Measurements from ENCODE around the gene NAGLU.

Gene NAGLU

GRCh38 chr17:42565523-42566214, 29.6 kb downstream of the NAGLU start:
- DNase-seq = no peak

GRCh38 chr17:42566215-42566882, 30.3 kb downstream of the NAGLU start:
- no peak for DNase-seq

DNA sequence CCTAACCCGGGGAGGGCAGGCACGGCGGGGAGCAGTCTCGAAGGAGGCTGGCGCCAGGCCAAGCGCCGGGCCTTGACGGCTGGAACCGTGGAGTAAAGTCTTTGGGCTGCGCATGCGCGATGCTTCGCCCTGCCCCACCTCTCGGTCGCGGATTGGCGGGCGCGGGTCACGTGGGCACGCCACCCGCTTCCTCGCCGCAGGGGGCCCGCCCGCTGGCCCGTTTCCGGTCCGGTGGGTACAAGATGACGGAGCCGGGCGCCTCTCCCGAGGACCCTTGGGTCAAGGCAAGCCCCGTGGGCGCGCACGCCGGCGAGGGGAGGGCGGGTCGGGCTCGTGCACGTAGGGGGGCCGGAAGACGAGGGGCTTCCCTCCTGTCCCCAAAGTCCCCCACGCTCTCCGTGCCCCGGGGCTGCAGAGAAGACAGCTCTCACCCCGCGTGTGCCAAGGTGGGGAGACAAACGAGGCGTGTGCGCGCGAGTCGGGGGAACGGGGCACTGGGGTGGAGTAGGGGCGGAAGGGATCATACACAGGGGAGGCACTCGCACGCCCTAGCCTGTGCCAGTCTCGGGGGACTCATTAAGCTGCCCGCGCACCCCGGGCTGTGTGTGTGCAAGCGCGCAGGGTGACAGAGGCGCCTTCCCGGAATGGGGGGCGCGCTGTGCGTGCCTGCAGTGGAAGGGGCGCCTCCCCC, 31.0 kb downstream of the NAGLU start, which contains the start of gene MLX:
MLX (plus strand) TSS at position 218 of the 691 bp plus-strand sequence; CDS start at position 243, 25 bp downstream.
- DNase-seq = peak; percentile 93

- DNase-seq = no peak
Observed at GRCh38 chr17:42568341-42569111, 32.5 kb downstream of the NAGLU start.

GRCh38 chr17:42571435-42572225, 35.6 kb downstream of the NAGLU start:
- DNase-seq = no peak

DNA sequence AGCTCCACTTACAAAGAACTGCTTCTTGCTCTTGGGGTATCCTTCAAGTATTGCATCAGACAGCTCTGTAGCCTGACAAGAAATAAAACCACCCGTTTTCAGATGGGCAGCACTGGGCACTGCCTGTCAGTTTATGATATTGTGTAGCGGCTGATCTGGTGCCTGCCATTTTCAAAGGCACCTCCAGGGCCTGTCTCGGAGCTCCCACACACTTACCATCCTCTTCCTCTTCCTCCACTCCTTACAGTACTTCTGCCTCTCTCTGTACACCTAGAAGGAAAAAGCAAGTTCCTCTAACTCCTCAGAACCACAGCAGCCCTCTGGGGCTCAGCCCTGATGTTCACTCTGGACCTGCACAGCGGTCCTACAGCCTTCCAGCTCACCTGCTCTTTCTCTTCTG, 37.1 kb downstream of the NAGLU start:
- no peak for DNase-seq

GRCh38 chr17:42574463-42574862, 38.4 kb downstream of the NAGLU start:
- no peak for DNase-seq

GRCh38 chr17:42577140-42577531, 41.1 kb downstream of the NAGLU start:
- DNase-seq = no peak

GRCh38 chr17:42577532-42578281, 41.7 kb downstream of the NAGLU start, which contains the start of gene PSMC3IP:
Gene PSMC3IP (minus strand): TSS chr17:42577729. CDS start chr17:42577686, 43 bp downstream.
- peak; percentile 92 for DNase-seq

DNA sequence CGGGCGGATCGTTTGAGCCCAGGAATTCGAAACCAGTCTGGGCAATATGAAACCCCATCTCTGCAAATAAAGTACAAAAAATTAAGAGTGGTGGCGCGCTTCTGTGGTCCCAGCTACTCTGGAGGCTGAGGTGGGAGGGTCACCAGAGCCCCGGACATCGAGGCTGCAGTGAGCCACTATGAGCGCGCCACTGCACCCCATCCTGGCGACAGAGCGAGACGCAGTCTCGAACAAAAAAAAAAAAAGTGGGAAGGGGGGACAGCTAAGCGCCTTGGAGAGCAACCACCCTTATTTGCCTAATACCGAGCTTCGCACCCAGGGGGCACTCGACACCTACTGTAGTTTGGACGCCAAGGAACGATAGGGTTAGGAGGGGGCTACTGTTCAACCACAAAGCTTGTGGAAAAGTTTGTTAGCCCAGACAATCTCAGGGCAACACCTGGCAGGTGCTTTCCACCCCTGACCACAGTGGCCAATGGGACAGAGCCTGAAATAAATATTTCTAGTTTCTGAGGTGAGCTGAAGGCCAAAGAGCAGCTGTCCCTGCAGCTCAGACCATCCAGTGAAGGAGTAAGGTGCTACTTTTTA, 42.3 kb downstream of the NAGLU start:
- peak; percentile 76 for DNase-seq

- DNase-seq = no peak
Observed at GRCh38 chr17:42579794-42580551, 43.9 kb downstream of the NAGLU start.

DNA sequence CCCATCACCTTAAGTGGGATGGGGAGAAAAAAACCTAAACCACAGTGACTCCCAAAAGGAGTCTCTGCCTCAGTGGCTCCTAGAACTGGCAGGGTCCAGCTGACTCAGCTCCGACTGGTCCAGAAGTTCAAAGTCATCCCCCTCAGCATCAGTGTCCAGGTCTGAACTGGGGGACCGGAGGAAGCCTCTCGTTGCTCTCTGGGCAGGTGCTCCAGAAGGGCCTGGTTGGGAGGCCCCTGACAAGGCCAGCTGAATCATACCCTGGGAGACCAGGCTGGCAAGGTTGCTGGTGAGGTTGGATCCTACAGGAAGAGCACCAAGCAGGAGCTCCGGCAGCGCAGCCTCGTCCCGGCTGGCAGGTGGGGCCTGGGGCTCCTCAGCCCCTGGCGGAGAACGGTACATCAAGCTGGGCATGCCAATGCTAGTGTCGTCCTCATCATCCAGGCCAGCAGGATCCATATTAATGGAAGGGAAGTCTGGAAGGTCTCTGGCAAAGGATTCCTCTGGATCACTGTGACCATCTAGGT, 45.8 kb downstream of the NAGLU start:
- DNase-seq = no peak

DNA sequence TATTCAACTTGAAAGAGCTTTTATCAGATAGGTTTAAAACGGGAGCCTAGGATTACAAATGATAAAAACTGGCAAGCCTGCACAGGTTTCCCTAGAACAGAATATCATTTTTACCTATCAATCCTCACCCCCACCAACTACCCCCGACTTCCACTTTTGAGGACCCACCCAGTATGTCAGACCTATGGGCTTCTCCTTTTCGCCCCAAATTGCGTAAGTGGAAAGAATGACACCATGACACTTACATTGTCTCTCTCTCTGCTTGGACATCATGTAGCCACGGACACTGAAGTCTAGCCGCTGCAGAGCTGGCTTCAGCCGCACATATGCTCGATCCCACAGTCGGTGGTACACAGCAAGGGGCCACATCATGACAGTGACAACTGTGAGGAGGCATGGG, 48.8 kb downstream of the NAGLU start:
- DNase-seq = no peak

DNA sequence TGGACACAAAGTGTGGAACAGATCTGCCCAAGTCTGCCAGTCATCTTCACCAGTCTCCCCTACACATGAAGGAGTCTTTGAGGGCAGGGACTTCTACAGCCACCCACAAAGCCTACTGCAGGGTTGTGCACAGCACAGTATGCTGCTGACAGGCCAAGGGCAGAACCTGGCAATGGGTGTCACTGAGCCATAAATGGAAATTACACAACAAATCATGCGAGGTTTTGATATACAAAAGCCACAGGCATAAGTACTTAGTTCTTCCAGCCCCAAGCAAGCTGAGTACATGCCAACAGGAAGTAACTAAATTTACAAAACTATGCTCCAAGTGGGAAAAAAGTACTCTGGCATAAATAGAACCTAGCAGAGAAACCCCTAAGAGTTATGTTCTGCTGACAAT, 49.3 kb downstream of the NAGLU start:
- no peak for DNase-seq

- no peak for DNase-seq
Observed at GRCh38 chr17:42586514-42587230, 50.6 kb downstream of the NAGLU start.

GRCh38 chr17:42590886-42591285, 54.8 kb downstream of the NAGLU start:
- DNase-seq = no peak

GRCh38 chr17:42591411-42591810, 55.4 kb downstream of the NAGLU start:
- DNase-seq = no peak
